Epithelial cell of proximal tubule (primary cell): ENCODE data around the gene WDR91. TPM values are rescaled to one million over a fixed set of nuclear protein-coding genes. Genes with fewer than 3 reads are reported as not detected.

Experiments used
- DNase-seq: peaks from one replicate; pipeline ENCODE4 v3.0.0-alpha.2; 2011; ENCODE audit warnings: low read depth
- H3K4me3 ChIP-seq: 2 replicates; pipeline ENCODE4 v1.5.1; 2011; ENCODE audit warnings: low read depth, mild to moderate bottlenecking, low read length
- total RNA-seq: library from RNA; depleted of rRNA; stranded (reverse); fragments of >200 nt; gene quantifications from 2 replicates; pipeline ENCODE4 v1.2.3, GENCODE V29; 2015
- TF ChIP-seq, protein P1 (sequence below): conservative IDR thresholded peaks from 2 replicates; pipeline ENCODE4 v1.5.1; 2012; ENCODE audit warnings: low read depth, mild to moderate bottlenecking, low read length

WDR91 gene
- total RNA-seq: 8.7 and 16.3 TPM in 2 replicates

DNA sequence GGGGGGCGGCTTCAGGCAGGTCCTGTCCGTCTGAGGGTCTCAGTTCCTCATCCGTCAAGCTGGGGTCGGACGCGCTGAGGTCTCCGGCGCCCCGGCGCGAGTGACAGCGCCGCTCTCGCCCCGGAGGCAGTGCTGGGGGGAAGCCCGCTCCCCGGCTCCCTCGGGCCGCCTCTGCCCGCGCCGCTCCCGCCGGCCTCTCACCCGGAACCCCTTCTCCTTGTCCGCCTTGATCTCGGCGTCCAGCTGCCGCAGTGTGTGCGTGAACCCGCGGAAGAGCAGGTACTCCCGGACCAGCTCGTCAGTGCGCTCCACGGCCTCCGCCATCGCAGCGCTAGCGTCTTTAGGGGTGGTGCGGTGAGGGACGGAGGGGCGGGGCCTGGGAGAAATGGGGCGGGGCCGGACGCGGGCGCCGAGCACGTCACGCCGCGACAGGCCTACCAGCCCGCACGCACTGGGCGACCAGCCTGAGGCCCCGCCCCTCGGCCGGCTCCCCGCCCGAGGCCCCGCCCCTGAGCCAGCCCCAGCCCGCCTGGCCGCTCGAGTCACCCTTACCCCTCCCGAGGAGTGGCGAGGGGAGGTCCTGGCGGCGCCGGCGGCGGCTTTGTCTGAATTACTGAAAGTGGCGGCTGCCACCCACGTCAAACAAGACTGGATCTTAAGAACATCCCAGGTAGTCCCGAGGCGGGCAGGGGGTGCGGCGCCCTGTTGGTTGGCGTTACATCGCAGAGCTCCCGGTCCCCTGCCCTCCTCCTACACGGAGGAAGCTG lies at the start of gene WDR91:
WDR91 (minus strand) TSS at position 348 of the 767 bp plus-strand sequence; CDS start at position 324, 24 bp downstream.
- H3K4me3 ChIP-seq: peak within 1 kb of the TSS; percentile 92
- no peak for DNase-seq
- TF ChIP-seq, protein P1, sequence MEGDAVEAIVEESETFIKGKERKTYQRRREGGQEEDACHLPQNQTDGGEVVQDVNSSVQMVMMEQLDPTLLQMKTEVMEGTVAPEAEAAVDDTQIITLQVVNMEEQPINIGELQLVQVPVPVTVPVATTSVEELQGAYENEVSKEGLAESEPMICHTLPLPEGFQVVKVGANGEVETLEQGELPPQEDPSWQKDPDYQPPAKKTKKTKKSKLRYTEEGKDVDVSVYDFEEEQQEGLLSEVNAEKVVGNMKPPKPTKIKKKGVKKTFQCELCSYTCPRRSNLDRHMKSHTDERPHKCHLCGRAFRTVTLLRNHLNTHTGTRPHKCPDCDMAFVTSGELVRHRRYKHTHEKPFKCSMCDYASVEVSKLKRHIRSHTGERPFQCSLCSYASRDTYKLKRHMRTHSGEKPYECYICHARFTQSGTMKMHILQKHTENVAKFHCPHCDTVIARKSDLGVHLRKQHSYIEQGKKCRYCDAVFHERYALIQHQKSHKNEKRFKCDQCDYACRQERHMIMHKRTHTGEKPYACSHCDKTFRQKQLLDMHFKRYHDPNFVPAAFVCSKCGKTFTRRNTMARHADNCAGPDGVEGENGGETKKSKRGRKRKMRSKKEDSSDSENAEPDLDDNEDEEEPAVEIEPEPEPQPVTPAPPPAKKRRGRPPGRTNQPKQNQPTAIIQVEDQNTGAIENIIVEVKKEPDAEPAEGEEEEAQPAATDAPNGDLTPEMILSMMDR: no peak

DNA sequence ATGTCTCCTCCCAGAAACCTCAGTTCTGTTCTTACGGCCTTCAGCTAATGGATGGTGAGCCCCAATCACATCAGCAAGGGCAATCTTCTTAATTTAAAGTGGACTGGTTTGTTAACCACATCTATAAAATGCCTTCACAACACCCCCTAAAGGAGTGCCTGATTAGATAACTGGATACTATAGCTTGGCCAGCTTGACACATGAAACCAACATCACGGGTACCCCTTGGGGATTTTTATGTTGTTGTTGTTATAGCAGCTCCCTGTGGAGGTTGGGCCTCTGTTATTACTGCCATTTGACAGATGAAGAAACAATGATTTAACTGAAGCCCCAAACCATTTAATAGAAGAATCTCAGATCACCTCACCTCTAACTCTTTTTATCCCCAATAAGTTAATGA lies 49.1 kb upstream of the WDR91 start:
- TF ChIP-seq, protein P1: no peak
- DNase-seq: no peak
- no peak overlapping the region for H3K4me3 ChIP-seq

DNA sequence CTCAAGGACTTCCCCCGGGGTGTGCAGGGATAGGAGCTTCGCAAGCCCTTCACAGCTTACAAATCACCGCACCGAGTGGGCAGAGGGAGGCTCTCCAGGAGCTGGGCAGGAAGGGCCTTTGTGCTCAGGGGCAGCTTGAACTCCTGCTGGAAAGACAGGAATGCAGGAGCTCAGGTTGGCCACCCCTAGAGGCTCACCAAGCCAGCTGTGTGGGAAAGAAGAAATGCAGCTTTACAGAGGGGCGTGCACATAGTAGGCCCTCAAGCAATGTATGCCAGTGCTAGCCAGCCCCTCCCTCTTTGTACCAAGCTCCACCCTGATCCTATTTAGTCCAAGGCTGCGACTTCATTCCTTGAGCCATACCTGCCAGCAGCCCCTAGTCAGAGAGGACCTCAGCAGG lies 48.4 kb upstream of the WDR91 start:
- TF ChIP-seq, protein P1: no peak
- DNase-seq: no peak
- no peak overlapping the region for H3K4me3 ChIP-seq

DNA sequence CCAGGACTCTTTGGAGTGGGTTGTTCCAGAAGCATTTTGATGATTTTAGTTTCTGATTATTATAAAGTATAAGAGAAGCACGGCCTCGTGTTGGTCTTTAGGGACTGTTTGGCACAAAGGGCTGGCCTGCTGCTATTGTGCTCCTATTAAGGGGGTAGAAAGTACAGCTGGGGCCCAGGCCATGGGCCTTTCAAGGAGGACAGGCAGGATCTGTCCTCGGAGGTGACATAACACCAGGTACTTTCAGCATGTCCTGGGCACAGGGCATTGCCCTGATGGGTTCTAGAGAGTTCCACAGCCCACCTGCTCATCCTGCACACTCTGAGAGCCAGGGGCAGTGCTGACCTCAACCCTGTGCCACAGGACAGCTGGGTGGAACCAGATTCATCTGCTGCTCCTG lies 47.3 kb upstream of the WDR91 start:
- DNase-seq: no peak
- H3K4me3 ChIP-seq: no peak overlapping the region
- TF ChIP-seq, protein P1: no peak

DNA sequence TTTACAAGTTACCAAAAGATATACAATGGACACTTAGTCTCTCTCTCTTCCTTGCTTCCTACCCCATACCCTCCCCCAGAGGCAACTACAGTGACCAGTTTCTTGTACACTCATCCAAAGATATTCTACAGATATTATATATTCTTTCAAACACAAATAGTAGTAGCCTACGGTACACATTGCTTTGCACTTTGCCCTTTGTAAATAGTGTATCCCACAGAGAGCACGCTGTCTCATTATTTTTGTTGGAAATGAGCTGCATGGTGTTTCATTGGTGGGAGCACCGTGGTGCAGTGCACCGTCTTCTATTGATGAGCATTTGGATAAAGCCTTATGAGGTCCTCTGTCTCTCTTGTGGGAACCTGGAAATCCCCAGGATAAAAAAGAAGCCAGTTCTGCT lies 46.5 kb upstream of the WDR91 start:
- no peak overlapping the region for H3K4me3 ChIP-seq
- DNase-seq: no peak
- TF ChIP-seq, protein P1: no peak

DNA sequence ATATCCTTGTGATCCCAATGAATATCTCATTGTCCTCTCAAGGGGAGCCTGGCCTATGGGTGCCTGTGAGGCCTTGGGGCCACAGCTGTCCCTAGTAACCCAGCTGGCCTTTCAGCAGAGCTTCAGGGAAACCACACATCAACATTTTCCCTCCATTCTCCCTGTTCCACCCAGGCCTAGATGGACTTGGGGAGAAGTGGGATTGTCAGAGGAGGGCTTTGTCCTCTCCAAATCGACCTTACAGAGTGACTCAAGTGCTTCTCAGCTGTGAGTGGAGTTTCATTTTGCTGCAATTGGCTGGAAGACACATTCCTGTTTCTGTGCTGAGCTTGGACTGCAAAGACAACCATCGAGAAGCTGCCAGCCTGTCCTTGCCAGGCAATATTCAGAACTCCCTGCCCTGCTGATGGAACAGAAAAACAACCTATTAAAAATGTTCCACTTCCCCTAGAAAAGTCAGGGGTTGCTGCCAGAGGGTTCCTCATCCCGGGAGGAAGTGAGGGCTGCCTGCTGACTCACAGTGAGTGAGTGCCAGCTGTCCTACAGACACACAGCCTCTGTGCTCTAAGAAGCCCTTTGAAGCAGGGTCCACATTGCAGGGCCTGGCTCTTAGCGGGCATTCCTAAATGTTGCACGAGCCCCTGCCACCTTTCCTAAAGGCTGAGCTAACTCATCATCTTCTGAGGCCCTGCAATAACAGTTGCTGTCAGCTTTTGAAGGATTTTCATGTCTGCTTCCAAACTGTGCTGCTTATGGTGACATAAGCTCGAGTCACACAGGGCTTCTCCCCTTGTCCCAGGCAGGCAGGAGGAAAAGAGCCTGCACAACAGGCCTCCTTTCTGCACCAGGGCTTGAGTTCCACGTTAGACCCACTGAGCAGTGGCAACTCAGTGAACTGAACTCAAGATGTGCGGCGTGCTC lies 42.8 kb upstream of the WDR91 start:
- TF ChIP-seq, protein P1: no peak
- DNase-seq: peak; percentile 43
- no peak overlapping the region for H3K4me3 ChIP-seq
